Mesodermal cell (in vitro differentiated cells): Measurements from ENCODE around the gene SHISA8.

Experiments
- H3K27ac ChIP-seq: 2 replicates; pipeline ENCODE4 v1.7.0; 2013; ENCODE audit warnings: mild to moderate bottlenecking, low read depth, low read length, moderate library complexity; ENCODE audit not compliant: severe bottlenecking
- H3K36me3 ChIP-seq: 2 replicates; pipeline ENCODE4 v1.7.1; 2013; ENCODE audit warnings: mild to moderate bottlenecking, low read length, moderate library complexity; ENCODE audit not compliant: control insufficient read depth, insufficient read depth
- H3K4me1 ChIP-seq: one replicate; pipeline ENCODE4 v1.7.1; 2013; ENCODE audit warnings: mild to moderate bottlenecking, low read length; ENCODE audit not compliant: insufficient read depth, control insufficient read depth, poor library complexity, severe bottlenecking
- H3K4me3 ChIP-seq: 2 replicates; pipeline ENCODE4 v1.7.0; 2013; ENCODE audit warnings: low read length, control low read depth, mild to moderate bottlenecking; ENCODE audit not compliant: insufficient read depth, poor library complexity, severe bottlenecking; ENCODE audit errors: extremely low read depth
- H3K9me3 ChIP-seq: 2 replicates; pipeline ENCODE4 v1.7.1; 2013; ENCODE audit warnings: mild to moderate bottlenecking, low read length, moderate library complexity; ENCODE audit not compliant: control insufficient read depth
- WGBS, 2 experiments: methylation state at CpG; one replicate each; pipeline ENCODE4 v1.1.5; 2013; ENCODE audit warnings: missing lambda C conversion rate in 2 of 2; ENCODE audit not compliant: insufficient coverage in 2 of 2; 5-methylcytosine and 5-hydroxymethylcytosine counted together

SHISA8 gene

DNA sequence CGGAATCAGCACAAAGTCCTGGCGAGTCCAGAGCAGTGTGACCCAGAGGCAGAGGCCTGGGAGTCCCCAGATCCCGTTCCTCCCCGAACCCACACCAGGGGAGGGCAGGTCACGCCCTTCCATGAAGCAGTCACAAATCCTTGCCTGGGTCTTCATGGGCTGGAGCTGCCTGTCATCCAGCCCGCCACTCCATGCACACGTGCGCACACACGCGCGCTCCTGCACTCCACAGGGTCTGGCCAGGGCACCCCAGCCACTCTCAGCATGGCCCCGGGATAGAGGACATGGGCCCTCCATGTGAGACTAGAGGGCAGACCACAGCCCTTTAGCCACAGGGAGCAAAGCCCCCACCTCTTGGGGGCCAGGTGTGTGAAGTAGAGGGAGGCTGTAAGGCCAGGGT, 17.5 kb upstream of the SHISA8 start:
- H3K4me1 ChIP-seq, result no peaks in the 10 kb centered on the region
- no peaks in the 10 kb centered on the region for H3K9me3 ChIP-seq
- no peak overlapping the region for H3K4me3 ChIP-seq
- no peak overlapping the region for H3K27ac ChIP-seq
- H3K36me3 ChIP-seq, result peaks cover 6% of the 10 kb centered on the region
- WGBS, 2 experiments, result 90 to 97% methylated on average over 11 to 12 of the region's 12 CpGs

DNA sequence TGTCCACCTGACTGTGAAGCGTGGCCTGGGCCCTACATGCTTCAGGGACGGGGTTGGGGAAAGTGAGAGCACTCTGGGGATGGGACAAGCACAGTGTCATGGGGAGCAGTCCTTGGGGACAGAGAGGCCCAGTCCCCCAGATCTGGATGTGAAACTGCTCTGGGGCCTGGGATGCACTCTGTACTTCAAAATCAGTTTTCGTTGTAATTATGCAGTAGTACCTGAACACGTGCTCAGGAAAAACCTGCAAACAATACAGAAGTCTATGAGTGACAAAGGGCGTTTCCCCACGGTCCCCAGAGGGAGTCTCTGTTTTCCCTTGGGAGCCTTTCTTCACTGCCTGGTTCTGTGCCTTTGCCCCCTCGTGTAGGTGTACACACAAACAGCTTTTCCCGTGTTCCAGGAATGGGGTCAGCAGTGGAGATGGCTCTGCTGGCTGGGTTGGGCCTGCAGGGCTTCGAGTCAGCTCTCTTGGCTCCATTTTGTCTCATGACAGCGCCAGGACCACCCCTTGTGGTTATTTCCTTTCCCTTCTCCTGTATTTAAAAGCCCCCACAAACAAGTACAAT, 16.9 kb upstream of the SHISA8 start:
- peaks cover under 1% of the 10 kb centered on the region for H3K36me3 ChIP-seq
- no peaks in the 10 kb centered on the region for H3K4me1 ChIP-seq
- H3K9me3 ChIP-seq, result no peaks in the 10 kb centered on the region
- no peak overlapping the region for H3K4me3 ChIP-seq
- no peak overlapping the region for H3K27ac ChIP-seq
- WGBS, 2 experiments, result 89 to 95% methylated on average over 9 to 10 of the region's 10 CpGs

DNA sequence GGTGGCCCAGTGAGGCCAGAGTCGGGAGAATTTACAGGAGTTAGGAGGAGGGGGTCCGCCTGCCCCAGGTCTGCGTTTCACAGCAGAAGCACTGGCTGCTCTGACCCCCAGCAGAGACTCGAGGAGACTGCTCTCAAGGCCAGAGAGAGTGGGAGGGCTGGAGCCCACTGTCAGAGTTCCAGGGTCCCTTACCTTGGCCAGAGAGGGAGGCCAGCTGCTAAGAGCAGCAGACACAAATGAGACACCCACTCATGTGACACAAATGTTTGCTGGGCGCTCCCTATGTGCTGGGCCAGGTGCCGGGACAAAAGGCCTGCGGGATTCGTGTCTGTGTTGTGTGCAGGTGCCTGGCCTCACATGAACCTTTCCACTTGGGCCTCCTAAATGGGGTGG, 14.5 kb upstream of the SHISA8 start:
- no peak overlapping the region for H3K27ac ChIP-seq
- WGBS, 2 experiments, result 70 to 86% methylated on average over 6 of the region's 8 CpGs

DNA sequence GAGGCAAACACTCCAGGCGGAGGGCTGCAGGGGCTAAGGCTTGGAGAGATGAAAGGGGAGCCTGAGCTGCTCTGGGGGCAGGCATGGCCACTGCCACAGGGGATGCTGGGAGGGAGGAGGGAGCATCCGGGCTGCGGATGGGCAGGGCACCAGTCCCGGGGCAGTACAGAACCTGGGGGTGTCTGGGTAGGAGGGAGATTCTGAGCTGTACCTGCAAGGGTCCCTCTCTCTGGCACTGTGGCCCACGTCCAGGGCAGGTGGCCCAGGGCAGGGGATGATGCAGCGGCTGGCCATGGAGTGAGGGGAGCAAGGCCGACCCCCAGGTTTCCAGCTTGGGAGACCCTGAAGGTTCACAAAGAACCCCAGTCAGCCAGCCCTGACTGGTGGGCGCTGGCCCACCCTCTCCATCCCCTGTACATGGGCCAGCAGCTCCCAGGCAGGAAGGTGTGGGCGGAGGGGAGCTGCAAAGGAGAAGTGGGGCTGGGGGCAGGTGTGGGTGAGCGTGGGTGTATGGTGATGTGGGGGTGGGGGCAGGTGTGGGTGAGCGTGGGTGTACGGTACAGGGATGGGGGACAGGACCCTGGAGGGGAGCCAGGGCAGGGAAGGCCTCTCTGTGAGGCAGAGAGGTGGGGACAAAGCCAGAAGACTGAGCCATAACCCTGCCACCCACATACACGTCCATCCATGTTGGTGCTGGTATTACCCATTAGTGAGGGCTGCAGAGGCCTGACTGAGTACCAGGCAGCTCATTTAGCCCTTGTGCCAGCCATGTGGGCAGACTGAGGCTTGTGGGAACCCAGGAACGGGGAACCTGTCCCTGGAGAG, 13.9 kb upstream of the SHISA8 start:
- Histone ChIP-seq H3K4me1 (no peaks in the 10 kb centered on the region), H3K4me3 (no peak overlapping the region), H3K9me3 (no peaks in the 10 kb centered on the region), H3K27ac (no peak overlapping the region), H3K36me3 (no peaks in the 10 kb centered on the region)
- WGBS, 2 experiments, result 74 to 91% methylated on average over 5 to 13 of the region's 14 CpGs

More for the DNA sequence above, 14.5 kb upstream of the SHISA8 start:
- H3K9me3 ChIP-seq, result no peaks in the 10 kb centered on the region
- H3K4me3 ChIP-seq, result no peak overlapping the region
- H3K36me3 ChIP-seq, result no peaks in the 10 kb centered on the region
- no peaks in the 10 kb centered on the region for H3K4me1 ChIP-seq

DNA sequence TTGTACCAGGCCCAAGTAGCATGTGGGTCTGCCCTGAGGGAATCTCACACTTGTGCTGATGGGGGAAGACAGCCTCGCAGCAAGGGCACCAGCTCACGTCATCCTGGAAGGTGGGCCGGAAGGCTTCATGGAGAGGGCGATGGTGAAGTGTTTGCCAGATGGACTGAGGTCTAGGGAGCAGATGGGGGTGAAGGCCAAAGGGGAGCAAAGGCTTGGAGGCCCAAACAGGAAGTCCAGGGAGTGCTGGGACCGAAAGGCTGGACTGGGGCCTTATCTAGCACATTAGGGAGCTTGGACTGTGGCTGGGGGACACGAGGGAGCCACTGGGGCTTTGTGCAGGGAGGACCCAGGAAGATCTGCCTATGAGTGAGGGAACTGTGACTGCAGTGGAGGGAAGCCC, 12.9 kb upstream of the SHISA8 start:
- H3K36me3 ChIP-seq, result no peaks in the 10 kb centered on the region
- 84 to 85% methylated on average over 5 to 6 of the region's 6 CpGs for WGBS, 2 experiments
- H3K4me3 ChIP-seq, result no peak overlapping the region
- no peak overlapping the region for H3K27ac ChIP-seq
- no peaks in the 10 kb centered on the region for H3K9me3 ChIP-seq
- H3K4me1 ChIP-seq, result no peaks in the 10 kb centered on the region

DNA sequence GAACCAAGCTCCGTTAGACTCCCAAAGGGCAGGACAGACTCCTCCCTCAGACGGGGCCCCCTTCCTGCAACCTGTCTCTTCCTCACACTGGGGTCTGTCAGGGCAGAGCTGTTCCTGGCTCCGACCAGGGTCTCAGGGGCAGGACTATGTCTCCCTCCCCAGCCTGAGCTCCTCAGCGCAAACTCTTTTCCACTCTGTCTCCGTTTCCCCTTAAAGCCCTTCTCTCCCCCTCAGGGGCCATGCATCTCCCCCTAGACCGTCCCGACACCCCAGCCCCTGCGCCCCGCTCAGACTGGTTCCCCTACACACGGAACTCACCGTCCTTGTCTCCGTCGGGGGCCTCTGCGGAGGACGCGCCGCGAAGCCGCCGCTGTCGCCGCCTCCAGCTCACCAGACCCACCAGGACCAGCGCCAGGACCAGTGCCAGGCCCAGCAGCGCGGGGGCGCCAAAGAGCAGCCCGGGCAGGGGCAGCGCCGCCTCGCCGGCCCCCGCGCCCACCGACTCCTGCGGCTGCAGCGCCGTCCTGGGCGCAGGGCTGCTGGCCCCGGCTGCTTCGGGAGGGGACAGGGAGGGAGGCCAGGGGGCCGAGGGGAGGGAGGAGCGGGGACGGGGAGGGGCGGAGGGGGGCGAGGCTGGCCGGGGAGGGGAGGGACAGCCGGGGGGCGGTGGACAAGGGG, 11.0 kb upstream of the SHISA8 start:
- H3K4me1 ChIP-seq, result no peaks in the 10 kb centered on the region
- no peaks in the 10 kb centered on the region for H3K36me3 ChIP-seq
- H3K9me3 ChIP-seq, result no peaks in the 10 kb centered on the region
- H3K4me3 ChIP-seq, result peak overlapping the region; percentile 23
- H3K27ac ChIP-seq, result no peak overlapping the region
- 4 to 6% methylated on average over 23 to 34 of the region's 48 CpGs for WGBS, 2 experiments

DNA sequence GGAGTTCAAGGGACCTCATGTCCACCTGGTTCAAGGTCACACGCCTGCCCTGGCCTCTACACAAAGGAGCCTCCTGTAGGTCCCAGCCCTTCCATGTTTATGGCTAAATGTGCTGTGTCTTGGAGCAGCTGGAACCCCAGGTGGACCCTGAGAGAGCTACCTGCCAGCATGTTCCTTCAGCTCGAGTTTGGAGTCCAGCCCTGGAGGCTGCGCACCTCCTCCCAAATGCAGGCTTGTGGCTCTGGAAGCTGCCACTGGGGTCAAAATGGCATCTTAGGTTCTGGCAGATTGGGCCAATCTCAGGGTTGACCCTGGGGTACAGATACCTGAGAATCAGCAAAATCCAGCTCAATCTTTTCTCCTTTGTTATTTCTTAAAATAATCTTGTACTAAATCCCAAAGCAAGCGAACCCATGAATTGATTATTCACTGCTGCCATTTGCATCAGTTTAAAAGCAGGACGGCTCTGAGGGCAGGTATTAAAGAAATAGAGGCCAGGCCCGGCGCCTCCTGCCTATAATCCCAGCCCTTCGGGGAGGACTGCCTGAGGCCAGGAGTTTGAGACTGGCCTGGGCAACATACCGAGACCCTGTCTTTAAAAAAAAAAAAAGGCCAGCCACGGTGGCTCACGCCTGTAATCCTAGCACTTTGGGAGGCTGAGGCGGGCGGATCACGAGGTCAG, 8.9 kb upstream of the SHISA8 start:
- Histone ChIP-seq H3K4me1 (no peaks in the 10 kb centered on the region), H3K27ac (no peak overlapping the region), H3K9me3 (no peaks in the 10 kb centered on the region), H3K4me3 (no peak overlapping the region), H3K36me3 (no peaks in the 10 kb centered on the region)
- WGBS, 2 experiments, result 88 to 92% methylated on average over 8 to 12 of the region's 14 CpGs

DNA sequence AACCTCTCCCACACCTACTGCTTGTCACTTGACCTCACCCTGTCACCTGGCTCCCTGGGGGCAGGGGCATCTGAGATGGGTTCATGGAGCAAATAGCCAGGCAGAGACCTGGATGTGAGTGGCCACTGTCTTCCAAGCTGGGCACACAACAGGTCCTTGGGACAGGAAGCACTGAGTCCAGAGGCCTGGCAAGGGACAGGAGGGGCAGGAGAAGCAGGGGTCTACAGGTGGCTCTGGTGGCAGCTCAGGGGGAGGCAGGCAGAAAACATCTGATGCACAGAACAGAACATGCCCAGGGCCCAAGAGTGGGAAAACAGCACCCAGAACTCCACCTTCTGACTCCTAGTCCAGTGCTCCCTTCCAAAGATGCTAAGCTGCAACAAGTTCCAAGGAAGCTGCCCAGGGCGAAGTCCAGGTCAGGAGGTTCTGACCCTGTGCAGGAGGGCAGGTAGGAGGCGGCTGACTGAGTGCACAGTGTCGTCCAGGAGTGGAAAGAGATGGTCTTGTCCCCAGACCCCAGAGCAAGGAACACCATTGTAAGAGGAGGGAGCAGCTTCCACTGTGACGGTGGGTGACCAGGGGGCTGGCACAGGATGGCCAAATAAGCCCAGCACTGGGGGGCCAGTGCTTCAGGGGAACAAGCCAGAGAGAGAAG, 8.2 kb upstream of the SHISA8 start:
- no peak overlapping the region for H3K4me3 ChIP-seq
- H3K36me3 ChIP-seq, result no peaks in the 10 kb centered on the region
- H3K4me1 ChIP-seq, result no peaks in the 10 kb centered on the region
- H3K27ac ChIP-seq, result no peak overlapping the region
- 94 to 97% methylated on average over 4 of the region's 4 CpGs for WGBS, 2 experiments
- H3K9me3 ChIP-seq, result no peaks in the 10 kb centered on the region

DNA sequence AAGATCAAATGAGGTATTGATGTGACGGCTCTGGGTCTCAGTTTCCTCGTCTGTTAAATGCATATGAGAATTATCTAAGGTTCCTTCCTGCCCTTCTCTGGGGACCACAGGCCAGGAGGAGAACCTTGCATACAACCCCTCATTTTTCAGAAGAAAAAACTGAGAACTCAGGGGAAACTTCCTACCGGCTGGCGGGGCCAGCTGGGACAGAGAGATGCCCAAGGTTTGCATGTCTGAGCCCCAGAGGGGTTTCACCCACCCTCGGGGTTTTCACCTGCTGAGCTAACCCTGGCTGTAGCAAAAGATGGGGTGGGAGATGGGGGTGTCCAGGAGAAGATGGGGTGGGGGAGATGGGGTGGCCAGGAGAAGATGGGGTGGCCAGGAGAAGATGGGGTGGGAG, 7.5 kb upstream of the SHISA8 start:
- no peak overlapping the region for H3K4me3 ChIP-seq
- H3K4me1 ChIP-seq, result no peaks in the 10 kb centered on the region
- no peaks in the 10 kb centered on the region for H3K9me3 ChIP-seq
- no peaks in the 10 kb centered on the region for H3K36me3 ChIP-seq
- WGBS, 2 experiments, result no CpG with 5 or more reads among the region's 5 CpGs
- no peak overlapping the region for H3K27ac ChIP-seq

DNA sequence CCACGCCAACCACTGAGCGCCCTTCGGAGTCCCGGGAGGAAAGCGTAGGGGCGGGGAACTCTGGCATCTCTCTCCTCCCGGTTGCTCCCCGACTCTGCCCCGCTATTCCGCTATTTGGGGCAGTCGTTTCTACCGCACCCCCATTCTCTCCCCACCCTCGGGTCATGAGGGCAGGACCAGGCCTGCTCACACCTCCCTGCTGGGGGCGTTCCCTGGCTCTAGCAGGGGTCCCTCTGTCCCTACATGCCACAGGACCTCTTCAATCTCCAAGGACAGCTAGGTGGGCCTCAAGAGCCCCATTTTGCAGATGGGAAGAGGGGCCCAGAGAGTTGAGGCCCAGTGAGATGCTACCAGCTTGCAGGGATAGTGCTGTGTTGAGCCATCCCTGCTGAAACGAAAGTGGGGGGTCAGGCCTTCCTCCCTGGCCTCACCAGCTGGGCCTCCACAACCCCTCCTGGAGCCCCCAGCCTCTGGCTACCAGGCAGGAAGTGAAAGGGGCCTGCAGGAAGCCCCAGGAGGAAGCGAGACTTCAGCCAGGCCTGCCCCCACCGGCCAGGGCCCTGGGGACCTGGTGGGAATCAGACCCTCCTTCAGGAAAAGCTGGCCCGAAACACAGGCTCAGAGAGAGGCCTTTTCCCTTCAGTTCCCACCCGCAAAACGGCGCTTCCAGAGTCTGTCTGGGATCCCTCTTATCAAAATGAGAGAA, 5.5 kb upstream of the SHISA8 start:
- WGBS, 2 experiments, result 80% methylated on average over 14 to 21 of the region's 21 CpGs
- Histone ChIP-seq H3K9me3 (no peaks in the 10 kb centered on the region), H3K36me3 (no peaks in the 10 kb centered on the region), H3K4me3 (no peak overlapping the region), H3K27ac (no peak overlapping the region), H3K4me1 (peaks cover 4% of the 10 kb centered on the region)
